HG03066 (cell line): ENCODE data around the gene CMKLR1.

Source experiments
- ATAC-seq: cut with Tn5 transposase; IDR thresholded peaks from one replicate; pipeline ENCODE4 v1.9.1; 2021; ENCODE audit warnings: low read depth; ENCODE audit not compliant: unreplicated experiment

CMKLR1 gene

GRCh38 chr12:108337235-108338223, 1.6 kb downstream of the CMKLR1 start:
- ATAC-seq: no peak

GRCh38 chr12:108335349-108336119, 3.6 kb downstream of the CMKLR1 start:
- ATAC-seq: peak; percentile 57

- ATAC-seq: peak; percentile 62
Observed at GRCh38 chr12:108333898-108334699, 5.0 kb downstream of the CMKLR1 start.

GRCh38 chr12:108332791-108333382, 6.2 kb downstream of the CMKLR1 start:
- ATAC-seq: no peak

GRCh38 chr12:108328420-108328819, 10.7 kb downstream of the CMKLR1 start:
- no peak for ATAC-seq

GRCh38 chr12:108327621-108328344, 11.3 kb downstream of the CMKLR1 start:
- ATAC-seq: no peak

- ATAC-seq: no peak
Observed at GRCh38 chr12:108326254-108326750, 12.8 kb downstream of the CMKLR1 start.

GRCh38 chr12:108325549-108325948, 13.6 kb downstream of the CMKLR1 start:
- no peak for ATAC-seq

GRCh38 chr12:108325018-108325358, 14.1 kb downstream of the CMKLR1 start:
- no peak for ATAC-seq

GRCh38 chr12:108324351-108325017, 14.6 kb downstream of the CMKLR1 start:
- no peak for ATAC-seq

GRCh38 chr12:108323581-108323980, 15.5 kb downstream of the CMKLR1 start:
- ATAC-seq: no peak

- ATAC-seq: no peak
Observed at GRCh38 chr12:108322998-108323397, 16.1 kb downstream of the CMKLR1 start.

- ATAC-seq: no peak
Observed at GRCh38 chr12:108321688-108322087, 17.4 kb downstream of the CMKLR1 start.

- ATAC-seq: no peak
Observed at GRCh38 chr12:108320507-108321293, 18.4 kb downstream of the CMKLR1 start.

- no peak for ATAC-seq
Observed at GRCh38 chr12:108319277-108320234, 19.6 kb downstream of the CMKLR1 start.

GRCh38 chr12:108318472-108319275, 20.4 kb downstream of the CMKLR1 start:
- ATAC-seq: no peak
